NK-92 treated with Interleukin-12 subunit alpha and Interleukin-12 subunit beta, amount 100 ng/mL, for 24 hours (cell line): ENCODE measurements around the gene ATF5.

Experiments
- DNase-seq: peaks from one replicate; lab custom pipeline; 2025; lab: John Stamatoyannopoulos, UW

Gene ATF5

GRCh38 chr19:49929121-49929610 lies at the start of gene ATF5, which contains the start of gene NUP62:
Gene ATF5, plus strand, starts transcription at chr19:49929205. Its CDS starts 1,646 bp downstream, at chr19:49930851.
Gene NUP62, minus strand, starts transcription at chr19:49929504. Its CDS starts 19,697 bp downstream, at chr19:49909807.
- DNase-seq: peak; percentile 91

DNA sequence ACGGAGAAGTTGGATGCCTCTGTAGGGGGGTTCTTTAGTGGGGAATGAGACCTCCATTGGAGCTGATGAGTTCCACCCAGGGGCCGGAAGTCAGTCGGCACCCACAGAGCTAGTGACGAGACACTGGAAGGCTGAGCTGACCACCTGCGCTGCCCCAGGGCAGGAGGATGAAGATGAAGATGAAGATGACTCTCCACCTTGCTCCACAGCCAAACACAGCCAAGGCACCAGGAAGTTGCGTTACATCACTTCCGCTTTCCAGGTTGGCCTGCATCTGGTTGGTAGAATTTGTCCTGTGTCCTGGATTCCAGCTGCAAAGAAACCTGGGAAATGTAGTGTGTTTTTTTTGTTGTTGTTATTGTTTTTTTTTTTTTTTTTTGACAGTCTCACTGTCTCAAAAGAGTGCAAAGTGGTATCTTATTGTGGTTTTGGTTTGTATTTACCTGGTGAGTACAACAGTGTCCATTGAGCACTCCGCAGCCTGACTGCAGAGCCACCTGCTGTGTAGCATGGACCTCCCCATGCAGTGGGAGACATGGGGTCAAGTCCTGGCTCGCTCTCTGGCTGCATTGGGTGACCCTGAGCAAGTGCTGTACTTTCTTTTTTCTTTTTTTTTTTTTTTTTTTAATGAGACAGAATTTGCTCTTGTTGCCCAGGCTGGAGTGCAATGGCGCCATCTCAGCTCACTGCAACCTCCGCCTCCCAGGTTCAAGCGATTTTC lies 49.6 kb upstream of the ATF5 start:
- DNase-seq: no peak

DNA sequence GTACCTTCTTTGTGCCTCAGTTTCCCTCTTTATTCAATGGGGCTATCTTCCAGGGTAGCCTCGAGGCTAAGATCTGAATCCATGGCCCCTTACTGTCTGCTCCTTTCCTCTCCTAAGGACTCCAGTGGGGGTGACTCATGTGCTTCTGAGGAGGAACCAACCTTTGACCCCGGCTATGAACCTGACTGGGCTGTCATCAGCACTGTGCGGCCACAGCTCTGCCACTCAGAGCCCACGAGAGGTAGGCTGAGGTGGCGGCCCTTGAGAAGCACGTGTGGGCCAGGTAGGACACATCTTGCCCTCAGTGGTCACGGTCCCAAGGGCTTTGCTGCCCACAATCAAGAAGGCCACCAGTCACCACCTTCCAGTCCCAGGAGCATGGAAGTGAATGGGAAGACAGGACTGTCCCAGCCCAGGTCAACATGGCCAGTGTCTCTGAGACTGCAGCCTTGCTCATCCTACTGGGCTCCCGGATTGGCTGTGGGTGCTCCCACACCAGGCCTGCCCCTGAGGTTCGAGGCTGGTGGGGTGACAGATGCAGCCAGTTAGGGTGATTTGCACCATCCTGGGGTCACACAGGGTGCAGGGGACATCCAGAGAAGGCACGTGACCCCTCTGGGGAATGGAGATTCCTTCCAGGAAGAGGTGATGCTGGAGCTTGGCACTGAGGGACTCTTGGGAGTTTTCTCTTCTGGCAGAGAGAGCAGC lies 48.7 kb upstream of the ATF5 start:
- DNase-seq: no peak

DNA sequence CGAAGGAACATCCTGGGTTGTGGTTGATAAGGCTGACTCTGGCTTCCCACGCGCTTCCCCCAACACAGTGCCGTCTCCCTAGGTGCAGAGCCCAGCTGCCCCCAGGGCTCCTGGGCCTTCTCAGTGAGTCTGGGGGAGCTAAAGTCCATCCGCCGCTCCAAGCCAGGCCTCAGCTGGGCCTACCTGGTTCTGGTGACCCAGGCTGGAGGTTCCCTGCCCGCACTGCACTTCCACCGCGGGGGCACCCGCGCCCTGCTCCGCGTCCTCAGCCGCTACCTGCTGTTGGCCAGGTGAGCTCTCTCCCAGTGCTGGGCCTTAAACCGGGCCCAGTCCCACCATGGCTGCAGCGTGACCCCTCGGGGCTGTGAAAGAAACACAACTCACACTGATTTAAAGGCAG lies 47.8 kb upstream of the ATF5 start:
- DNase-seq: no peak

- DNase-seq: no peak
These were observed 47.2 kb upstream of the ATF5 start for GRCh38 chr19:49881672-49882394.

GRCh38 chr19:49882643-49883042 lies 46.4 kb upstream of the ATF5 start:
- DNase-seq: no peak

GRCh38 chr19:49883094-49883493 lies 45.9 kb upstream of the ATF5 start:
- DNase-seq: no peak

- DNase-seq: no peak
These were observed 44.9 kb upstream of the ATF5 start for GRCh38 chr19:49884109-49884508.

- DNase-seq: no peak
These were observed 44.2 kb upstream of the ATF5 start for GRCh38 chr19:49884760-49885159.

- no peak for DNase-seq
These were observed 41.9 kb upstream of the ATF5 start for GRCh38 chr19:49887037-49887664.

GRCh38 chr19:49887665-49888509 lies 41.1 kb upstream of the ATF5 start:
- no peak for DNase-seq

- no peak for DNase-seq
These were observed 40.5 kb upstream of the ATF5 start for GRCh38 chr19:49888510-49888824.

DNA sequence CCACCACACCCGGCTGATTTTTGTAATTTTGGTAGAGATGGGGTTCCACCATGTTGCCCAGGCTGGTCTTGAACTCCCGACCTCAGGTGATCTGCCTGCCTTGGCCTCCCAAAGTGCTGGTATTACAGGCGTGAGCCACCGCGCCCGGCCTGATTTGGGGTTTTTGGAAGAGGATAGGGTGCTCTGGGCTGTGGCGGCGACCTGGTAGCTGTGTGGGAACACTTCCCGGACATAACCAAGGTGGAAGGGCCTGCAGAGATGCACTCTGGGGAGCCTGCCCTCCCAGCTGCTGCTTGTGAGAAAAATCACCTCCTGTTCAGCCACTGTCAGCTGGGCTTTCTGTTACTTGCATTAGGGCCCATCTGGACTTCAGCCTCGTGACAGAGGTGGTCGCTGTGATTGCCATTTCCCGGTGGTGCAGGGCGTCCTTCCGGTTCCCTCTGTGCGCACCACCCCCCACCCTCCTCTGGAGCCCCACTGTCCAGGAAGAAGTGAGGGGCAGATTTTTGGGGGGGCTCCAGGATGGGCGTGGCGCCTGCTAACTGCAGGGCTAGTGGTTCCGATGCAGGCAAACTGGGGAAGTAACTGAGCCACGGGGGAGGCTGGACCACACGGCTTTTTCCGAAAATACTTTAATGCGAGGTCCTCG lies 39.8 kb upstream of the ATF5 start:
- DNase-seq: no peak

DNA sequence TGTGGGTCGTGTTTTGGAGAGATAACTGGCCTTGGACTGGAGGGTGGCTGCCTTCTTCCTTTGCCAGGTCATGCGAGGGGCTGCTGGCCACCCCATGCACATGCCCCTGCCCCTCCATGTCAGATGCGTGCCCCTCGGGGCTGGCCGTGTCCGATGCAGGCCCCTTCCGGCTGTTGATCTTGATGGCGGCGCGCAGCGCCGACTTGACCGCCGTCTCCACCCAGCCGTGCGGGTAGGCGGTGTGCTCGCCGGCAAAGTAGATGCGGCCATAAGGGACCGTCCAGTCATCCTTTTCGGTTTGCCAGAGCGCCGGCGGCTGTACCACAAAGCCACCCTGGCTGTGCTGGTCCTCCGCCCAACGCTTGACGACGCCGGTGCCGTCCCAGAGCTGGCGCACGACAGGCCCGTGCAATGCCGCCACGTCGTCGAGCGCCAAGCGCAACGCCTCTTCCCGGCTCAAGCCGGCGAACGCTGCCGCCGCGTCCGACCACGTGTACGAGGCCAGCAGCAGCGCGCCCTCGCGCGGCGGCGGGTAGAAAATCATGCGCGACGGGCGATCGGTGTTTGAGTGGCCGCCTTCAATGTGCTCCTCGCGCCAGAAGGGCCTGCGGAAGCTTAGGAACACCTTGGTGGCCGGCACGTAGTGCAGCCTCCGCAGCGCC lies 39.2 kb upstream of the ATF5 start:
- DNase-seq: no peak

DNA sequence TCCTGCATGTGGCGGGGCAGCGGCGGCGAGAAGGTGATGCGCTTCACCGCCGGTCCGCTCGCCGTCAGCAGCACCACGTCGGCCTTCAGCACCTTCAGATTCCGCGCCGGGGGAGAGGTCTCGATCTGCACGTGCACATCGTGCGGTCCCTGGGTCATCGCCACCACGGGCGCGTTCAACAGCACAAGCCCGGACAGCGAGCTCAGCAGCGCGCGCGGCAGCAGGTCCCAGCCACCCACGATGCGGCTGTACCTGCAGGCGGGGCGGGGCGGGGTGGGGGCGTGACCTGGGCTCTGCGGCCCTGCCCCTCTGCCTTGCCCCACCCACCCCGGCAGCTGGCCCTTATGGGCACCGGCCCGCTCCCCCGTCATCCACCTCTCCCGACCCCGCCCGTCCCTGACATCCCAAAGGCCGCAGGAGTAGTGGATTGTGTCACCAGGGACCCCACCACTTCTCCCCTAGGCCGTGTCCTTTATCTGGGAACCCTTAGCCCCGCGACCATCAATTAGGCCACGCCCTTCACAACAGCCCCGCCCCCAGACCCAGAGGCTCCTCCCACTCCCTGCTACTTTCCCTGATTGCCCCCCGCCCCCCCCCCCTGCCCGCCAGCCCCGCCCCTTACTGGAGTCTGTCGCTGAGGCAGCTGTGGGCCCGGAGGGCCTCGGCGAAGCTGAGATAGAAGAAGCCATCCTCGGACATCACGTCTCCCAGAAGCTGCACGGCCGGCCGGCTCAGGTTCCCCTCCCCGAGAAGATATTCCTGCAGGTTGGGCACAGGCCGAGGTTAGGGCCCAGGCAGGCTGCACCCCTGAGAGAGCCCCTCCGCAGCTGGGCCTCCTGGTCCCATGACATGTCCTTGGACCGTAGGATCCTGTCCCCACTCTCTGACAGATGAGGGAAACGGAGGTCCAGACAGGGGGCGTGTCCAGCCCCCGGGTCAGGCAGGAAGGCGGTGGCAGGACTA lies 38.4 kb upstream of the ATF5 start:
- no peak for DNase-seq

DNA sequence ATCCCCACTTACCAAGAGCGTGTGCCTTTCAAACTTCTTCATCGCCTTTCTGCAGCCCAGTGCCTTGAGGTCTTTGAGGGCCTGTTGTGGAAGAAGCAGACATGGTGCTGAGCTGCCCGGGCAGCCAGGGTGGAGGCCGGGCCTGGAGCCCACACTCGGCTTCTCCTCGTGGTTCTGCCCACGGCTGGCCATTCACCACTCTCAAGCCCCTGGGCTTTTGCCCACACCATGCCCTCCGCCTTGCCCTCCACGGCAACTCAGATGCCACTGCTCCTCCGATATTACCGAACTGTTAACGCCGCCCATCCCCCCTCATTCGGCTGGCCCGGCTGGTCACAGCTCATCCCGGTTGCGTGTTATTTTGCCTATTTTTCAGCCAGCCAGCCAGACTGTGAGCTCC lies 37.6 kb upstream of the ATF5 start:
- DNase-seq: no peak

DNA sequence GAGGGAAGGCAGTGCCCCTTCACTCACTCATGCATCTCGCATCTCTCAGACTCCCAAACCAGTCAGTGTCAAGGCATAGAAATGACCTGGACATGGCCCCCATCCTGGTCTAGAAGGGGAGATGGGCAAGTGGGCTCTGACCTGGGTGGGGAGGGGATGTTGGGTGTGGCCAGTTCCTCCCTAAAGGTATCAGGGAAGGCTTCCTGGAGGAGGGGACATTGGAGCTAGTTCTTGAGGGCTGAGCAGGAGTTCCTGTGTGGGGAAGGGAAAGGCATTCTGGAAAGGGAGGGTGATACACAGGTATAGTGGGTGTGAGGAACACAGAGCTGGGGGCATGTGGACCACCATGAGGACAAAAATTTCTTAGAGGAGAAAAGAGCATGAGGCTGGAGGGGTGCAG lies 36.3 kb upstream of the ATF5 start:
- no peak for DNase-seq

GRCh38 chr19:49894011-49894664 lies 34.9 kb upstream of the ATF5 start:
- no peak for DNase-seq
